GM08714 (cell line): Measurements from ENCODE around the gene TEX14.
"Not testable (repeated sequence)": the region's sequence is repeated elsewhere in the genome, so short reads cannot be mapped to it uniquely, and the experiment has no call there.

Experiments
- H3K4me3 ChIP-seq: fragments of 200-500 bp; sonication (Bioruptor generic); 2 replicates; pipeline ENCODE4 v1.5.1; 2014; ENCODE audit warnings: mild to moderate bottlenecking, low read length, inconsistent platforms
- ZNF274 ChIP-seq: IDR thresholded peaks from 2 replicates; pipeline ENCODE4 v1.6.1; 2012; ENCODE audit warnings: mild to moderate bottlenecking, low read depth, low read length

The TEX14 gene

GRCh38 chr17:58699771-58700170 is 7.9 kb upstream of the TEX14 start:
- no peak overlapping the region for H3K4me3 ChIP-seq
- no peak for TF ChIP-seq ZNF274

GRCh38 chr17:58694826-58695225 is 3.0 kb upstream of the TEX14 start:
- no peak overlapping the region for H3K4me3 ChIP-seq

GRCh38 chr17:58694302-58694701 is 2.5 kb upstream of the TEX14 start:
- peak overlapping the region; percentile 72 for H3K4me3 ChIP-seq
- TF ChIP-seq ZNF274 = no peak

More at GRCh38 chr17:58694826-58695225, 3.0 kb upstream of the TEX14 start:
- no peak for TF ChIP-seq ZNF274

- TF ChIP-seq ZNF274 = no peak
Observed at GRCh38 chr17:58693751-58694150, 1.9 kb upstream of the TEX14 start.

GRCh38 chr17:58693208-58693607 is 1.4 kb upstream of the TEX14 start:
- H3K4me3 ChIP-seq = peak overlapping the region; percentile 72
- TF ChIP-seq ZNF274 = no peak

More at GRCh38 chr17:58693751-58694150, 1.9 kb upstream of the TEX14 start:
- H3K4me3 ChIP-seq = peak overlapping the region; percentile 72; the same call in 1 of the 2 replicates

GRCh38 chr17:58692239-58693055 is 602 bp upstream of the TEX14 start, which contains the start of gene RAD51C:
Gene RAD51C (plus strand): TSS chr17:58692602. CDS start chr17:58692644, 42 bp downstream.
- H3K4me3 ChIP-seq = peak within 1 kb of the TSS; percentile 72
- no peak for TF ChIP-seq ZNF274

- H3K4me3 ChIP-seq = not testable (repeated sequence)
Observed at GRCh38 chr17:58690033-58690432, 1.8 kb downstream of the TEX14 start.

GRCh38 chr17:58688521-58688920 is 3.3 kb downstream of the TEX14 start:
- TF ChIP-seq ZNF274 = no peak
- H3K4me3 ChIP-seq = no peak overlapping the region

GRCh38 chr17:58686980-58687379 is 4.9 kb downstream of the TEX14 start:
- no peak for TF ChIP-seq ZNF274
- no peak overlapping the region for H3K4me3 ChIP-seq

- H3K4me3 ChIP-seq = not testable (repeated sequence)
Observed at GRCh38 chr17:58684462-58684861, 7.4 kb downstream of the TEX14 start.

GRCh38 chr17:58684003-58684402 is 7.8 kb downstream of the TEX14 start:
- H3K4me3 ChIP-seq = no peak overlapping the region
- TF ChIP-seq ZNF274 = no peak

- H3K4me3 ChIP-seq = no peak overlapping the region
- no peak for TF ChIP-seq ZNF274
Observed at GRCh38 chr17:58680038-58680369, 11.8 kb downstream of the TEX14 start.

GRCh38 chr17:58679263-58680037 is 12.4 kb downstream of the TEX14 start:
- H3K4me3 ChIP-seq = no peak overlapping the region

GRCh38 chr17:58678287-58678686 is 13.6 kb downstream of the TEX14 start:
- not testable (repeated sequence) for H3K4me3 ChIP-seq

More at GRCh38 chr17:58679263-58680037, 12.4 kb downstream of the TEX14 start:
- TF ChIP-seq ZNF274 = no peak
